Heart left ventricle (tissue), 13 donors: ENCODE measurements around the gene CKM.

Experiments
- CTCF ChIP-seq, 12 donors: fragments of 200-600 bp; sonication (generic) in 4 of 12; IDR thresholded peaks; one replicate each; pipeline versions ENCODE4 v1.5.0 to v1.8.0; 2018 to 2022; ENCODE audit warnings: antibody characterized with exemption in 12 of 12, mild to moderate bottlenecking in 5 of 12
- POLR2A ChIP-seq, 2 donors: fragments of 450-650 bp; IDR thresholded peaks; one replicate each; pipeline ENCODE4 v1.6.1; 2017; ENCODE audit warnings: antibody characterized with exemption in 2 of 2, mild to moderate bottlenecking in 2 of 2, moderate library complexity in 2 of 2
- donor health status: ischemic (EF 13 %, LVEDD 7.1; RV severe dilation, severe dysfunction).
- donor health status: DM: no; HTN: yes; CAD: no.
- donor health status: DM: no; HTN: no; CAD: no.
- donor health status: ischemic (EF 25% LVEDD 6.9; RV normal size, moderate dysfunction).
- donor health status: ischemic (EF 25% LVEDD 5.7; RV mildly dilated, moderate dysfunction).
- donor health status: ischemic (EF 35%, LVEDD 5.7; RV mildly dilated, moderate dysfunction).
- donor health status: nonischemic (EF 11% LVEDD 7.7; RV severe dilation, severe dysfunction).
- donor health status: DM: yes; HTN: yes; CAD: no.
- donor health status: PGD.
- donor health status: ischemic (EF 29% LVEDD 5.4; RV normal size, mild dysfunction).
- donor health status: nonischemic (EF 23%, LVEDD 6.1; RV moderate dilation, normal function).

- TF ChIP-seq CTCF (IDR thresholded peaks at IDR 0.05) (no peak), POLR2A (IDR thresholded peaks at IDR 0.05) (no peak)
Observed at GRCh38 chr19:45361608-45362007, 38.9 kb upstream of the CKM start.
